Mammary epithelial cell (primary cell): ENCODE data around the gene VPS16.

Experiments
- CTCF ChIP-seq, 2 donors: IDR thresholded peaks in 1 of 2; conservative IDR thresholded peaks in 1 of 2; 2 replicates each; pipeline ENCODE4 v1.5.1; 2011 to 2012; ENCODE audit warnings: inconsistent platforms in 2 of 2, low read length in 2 of 2, mild to moderate bottlenecking in 2 of 2, control low read depth in 1 of 2, low read depth in 1 of 2; ENCODE audit not compliant: insufficient read depth in 1 of 2; ENCODE audit errors: extremely low read depth in 1 of 2
- EZH2 ChIP-seq: IDR thresholded peaks from 2 replicates; pipeline ENCODE4 v1.6.1; 2012; ENCODE audit warnings: low read length, inconsistent platforms, borderline replicate concordance

- no peak for TF ChIP-seq CTCF (conservative IDR thresholded peaks at IDR 0.05 in 1 of 2, IDR thresholded peaks at IDR 0.05 in 1 of 2; ENCODE audit: extremely low read depth in 1 of 2, insufficient read depth in 1 of 2, low read depth in 1 of 2, low read length in 2 of 2)
- no peak for TF ChIP-seq EZH2
Observed at GRCh38 chr20:2807019-2807418, 33.5 kb upstream of the VPS16 start.
